K562 (cell line): ENCODE results near the gene DAGLB. TPM values are rescaled to one million over a fixed set of nuclear protein-coding genes. Genes with fewer than 3 reads are reported as not detected.

Source experiments
- CREB1 ChIP-seq, 2 experiments: sonication (generic) in 1 of 2; formaldehyde crosslinking in 1 of 2; IDR thresholded peaks; 2 replicates each; pipeline versions ENCODE4 v1.6.1 to v1.8.0; 2012 to 2022; ENCODE audit warnings: inconsistent platforms in 1 of 2, mild to moderate bottlenecking in 1 of 2, missing genetic modification reagents in 1 of 2, moderate library complexity in 1 of 2
- E2F3 ChIP-seq: fragments of 250-450 bp; sonication (Bioruptor Pico); IDR thresholded peaks from 2 replicates; pipeline ENCODE4 v1.4.0; 2020; ENCODE audit warnings: mild to moderate bottlenecking
- FOXA3 ChIP-seq, 2 experiments: fragments of 450-650 bp in 1 of 2; sonication (generic) in 1 of 2; formaldehyde crosslinking; IDR thresholded peaks in 1 of 2; conservative IDR thresholded peaks in 1 of 2; 2 replicates each; pipeline versions ENCODE4 v1.4.0 to v1.8.0; 2020 to 2022; ENCODE audit warnings: mild to moderate bottlenecking in 2 of 2, missing genetic modification reagents in 1 of 2
- KDM2B ChIP-seq: fragments of 250-450 bp; sonication (Bioruptor Pico); IDR thresholded peaks from 2 replicates; pipeline ENCODE4 v1.8.0; 2021; ENCODE audit warnings: mild to moderate bottlenecking, moderate library complexity
- NRF1 ChIP-seq, 2 experiments: fragments of 450-650 bp; IDR thresholded peaks in 1 of 2; conservative IDR thresholded peaks in 1 of 2; 2 replicates each; pipeline ENCODE4 v1.6.1; 2014; ENCODE audit warnings: mild to moderate bottlenecking in 2 of 2
- POLR2AphosphoS5 ChIP-seq: IDR thresholded peaks from 2 replicates; pipeline ENCODE4 v1.6.1; 2011; ENCODE audit warnings: mild to moderate bottlenecking, low read depth, low read length, moderate library complexity; ENCODE audit not compliant: control insufficient read depth, insufficient read depth
- RBM15 ChIP-seq: fragments of 200-400 bp; formaldehyde crosslinking; IDR thresholded peaks from 2 replicates; pipeline ENCODE4 v1.6.1; 2018; ENCODE audit warnings: mild to moderate bottlenecking, low read length, moderate library complexity; ENCODE audit not compliant: insufficient read depth
- RBM22 ChIP-seq: fragments of 200-400 bp; formaldehyde crosslinking; IDR thresholded peaks from 2 replicates; pipeline ENCODE4 v1.6.1; 2018; ENCODE audit warnings: low read length, low read depth; ENCODE audit not compliant: poor library complexity, severe bottlenecking
- SIN3B ChIP-seq: fragments of 450-650 bp; IDR thresholded peaks from 2 replicates; pipeline ENCODE4 v1.6.1; 2017; ENCODE audit warnings: low read depth, mild to moderate bottlenecking, moderate library complexity
- SMARCA5 ChIP-seq: fragments of 450-650 bp; IDR thresholded peaks from 2 replicates; pipeline ENCODE4 v1.6.1; 2016
- YY1 ChIP-seq, 3 experiments: IDR thresholded peaks; 2 replicates each; pipeline ENCODE4 v1.6.1; 2011; ENCODE audit warnings: low read length in 2 of 3, mild to moderate bottlenecking in 2 of 3, moderate library complexity in 2 of 3, borderline replicate concordance in 1 of 3, control low read depth in 1 of 3, low read depth in 1 of 3; ENCODE audit not compliant: insufficient read depth in 3 of 3, insufficient replicate concordance in 2 of 3, control insufficient read depth in 1 of 3, insufficient read length in 1 of 3; ENCODE audit errors: extremely low read depth in 1 of 3
- ZC3H11A ChIP-seq: IDR thresholded peaks from 2 replicates; pipeline ENCODE4 v1.6.1; 2012; ENCODE audit warnings: low read depth, low read length, improper control_type of control experiment
- ZFP36 ChIP-seq: fragments of 150-350 bp; IDR thresholded peaks from 2 replicates; pipeline ENCODE4 v1.6.1; 2018; ENCODE audit warnings: low read length, low read depth; ENCODE audit not compliant: partially characterized antibody
- ZNF583 ChIP-seq: fragments of 250-450 bp; sonication (Bioruptor Pico); IDR thresholded peaks from 2 replicates; pipeline ENCODE4 v1.4.0; 2020
- polyA plus RNA-seq, 8 experiments: library from polyadenylated mRNA; depleted of rRNA in 4 of 8; stranded (reverse) in 5 of 8; unstranded in 3 of 8; fragments of >200 nt; fragmentation: Nextera tagmentation in 2 of 8; fragmentation: Illumina TruSeq in 1 of 8; extraction: Ambion mirVana in 2 of 8; extraction: Trizol in 1 of 8; gene quantifications; 2 replicates each; pipeline versions ENCODE4 v1.2.1 to v1.2.3, GENCODE V29; 2011 to 2014; ENCODE audit warnings: inconsistent platforms in 1 of 8, missing spikeins in 1 of 8
- total RNA-seq, 7 experiments: library from RNA; depleted of rRNA in 6 of 7; stranded (reverse); fragments of >200 nt in 6 of 7; fragmentation: Illumina TruSeq in 2 of 7; extraction: Trizol in 2 of 7; gene quantifications; 2 replicates each; pipeline versions ENCODE4 v1.2.1 to v1.2.3, GENCODE V29; 2011 to 2021; ENCODE audit warnings: low replicate concordance in 1 of 7
- TF ChIP-seq, protein P1 (sequence below): sonication (generic); formaldehyde crosslinking; IDR thresholded peaks from 2 replicates; pipeline ENCODE4 v1.8.0; 2022; ENCODE audit warnings: mild to moderate bottlenecking, missing genetic modification reagents, borderline replicate concordance
- TF ChIP-seq, protein P2 (sequence below): fragments of 450-650 bp; IDR thresholded peaks from 2 replicates; pipeline ENCODE4 v1.6.1; 2017; ENCODE audit warnings: antibody characterized with exemption, mild to moderate bottlenecking
- TF ChIP-seq, protein P3 (sequence below): fragments of 450-650 bp; formaldehyde crosslinking; IDR thresholded peaks from 2 replicates; pipeline ENCODE4 v1.4.0; 2020; ENCODE audit warnings: mild to moderate bottlenecking, moderate library complexity

DAGLB gene
- total and polyA plus RNA-seq, 9 of the 15 experiments (the other 6 are each of a cell fraction or from before 2014, with no cell fraction given), result 0.92 to 16.4 (median 9.3) TPM

DNA sequence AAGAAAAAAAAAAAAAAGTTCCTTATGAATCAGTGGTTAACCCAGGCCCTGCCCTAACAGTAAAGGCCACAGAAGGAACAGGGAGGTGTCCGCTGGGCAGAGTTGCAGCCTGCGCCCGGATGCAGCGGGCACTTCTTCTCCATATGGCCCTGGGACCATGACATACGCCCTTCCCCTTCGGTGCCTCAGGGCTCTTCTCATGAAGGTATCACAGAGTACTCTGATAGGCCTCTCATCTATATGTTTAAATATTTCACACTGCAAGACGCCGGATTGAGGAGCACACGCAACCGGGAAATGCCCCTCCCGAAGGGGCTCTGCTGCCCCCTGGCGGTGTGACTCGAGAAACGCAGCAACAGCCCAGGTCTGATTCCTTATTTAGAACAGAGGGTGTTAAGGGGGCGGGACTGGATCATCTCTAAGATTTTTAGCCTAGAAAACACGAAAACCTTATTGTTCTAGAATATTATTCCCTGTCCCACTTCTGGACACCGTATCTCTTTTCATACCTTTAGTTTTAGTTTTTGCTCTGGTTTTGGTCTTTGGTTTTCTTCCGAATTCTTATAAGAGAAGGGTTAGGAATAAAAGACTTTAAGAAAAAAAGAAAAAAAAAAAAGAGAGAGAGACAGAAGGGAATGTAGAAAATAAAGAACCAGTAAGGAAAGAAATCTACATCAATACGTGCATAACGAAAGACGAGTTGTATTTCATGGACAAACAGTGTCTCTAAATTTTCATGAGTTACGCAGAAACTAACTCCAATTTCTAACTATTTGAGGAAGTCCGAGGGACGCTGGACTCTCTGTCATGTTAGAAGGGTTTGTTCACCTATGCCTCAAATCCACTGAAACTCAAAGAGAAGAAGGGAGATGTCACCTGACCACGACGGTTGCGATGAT lies 12.0 kb downstream of the DAGLB start (continued):
- TF ChIP-seq RBM22 (no peak), ZNF583 (CRISPR knock-in tag) (no peak), RBM15 (no peak), ZFP36 (no peak), POLR2AphosphoS5 (no peak), NRF1 (conservative IDR thresholded peaks at IDR 0.05 in 1 of 2, IDR thresholded peaks at IDR 0.05 in 1 of 2) (peak in 1 of 2 experiments; percentile 27; a peak in 1 of 4 replicates), CREB1 (IDR thresholded peaks at IDR 0.05) (no peak), CREB1 (CRISPR knock-in tag; IDR thresholded peaks at IDR 0.05) (no peak), YY1 (IDR thresholded peaks at IDR 0.05; ENCODE audit: borderline replicate concordance in 1 of 3, control insufficient read depth in 1 of 3, extremely low read depth in 1 of 3, insufficient read depth in 3 of 3, insufficient read length in 1 of 3, insufficient replicate concordance in 2 of 3, low read depth in 1 of 3, low read length in 2 of 3) (no peak), FOXA3 (CRISPR knock-in tag; conservative IDR thresholded peaks at IDR 0.05 in 1 of 2, IDR thresholded peaks at IDR 0.05 in 1 of 2) (no peak), SMARCA5 (no peak), SIN3B (no peak), KDM2B (CRISPR knock-in tag) (no peak), E2F3 (no peak), ZC3H11A (no peak)
- TF ChIP-seq, protein P1, sequence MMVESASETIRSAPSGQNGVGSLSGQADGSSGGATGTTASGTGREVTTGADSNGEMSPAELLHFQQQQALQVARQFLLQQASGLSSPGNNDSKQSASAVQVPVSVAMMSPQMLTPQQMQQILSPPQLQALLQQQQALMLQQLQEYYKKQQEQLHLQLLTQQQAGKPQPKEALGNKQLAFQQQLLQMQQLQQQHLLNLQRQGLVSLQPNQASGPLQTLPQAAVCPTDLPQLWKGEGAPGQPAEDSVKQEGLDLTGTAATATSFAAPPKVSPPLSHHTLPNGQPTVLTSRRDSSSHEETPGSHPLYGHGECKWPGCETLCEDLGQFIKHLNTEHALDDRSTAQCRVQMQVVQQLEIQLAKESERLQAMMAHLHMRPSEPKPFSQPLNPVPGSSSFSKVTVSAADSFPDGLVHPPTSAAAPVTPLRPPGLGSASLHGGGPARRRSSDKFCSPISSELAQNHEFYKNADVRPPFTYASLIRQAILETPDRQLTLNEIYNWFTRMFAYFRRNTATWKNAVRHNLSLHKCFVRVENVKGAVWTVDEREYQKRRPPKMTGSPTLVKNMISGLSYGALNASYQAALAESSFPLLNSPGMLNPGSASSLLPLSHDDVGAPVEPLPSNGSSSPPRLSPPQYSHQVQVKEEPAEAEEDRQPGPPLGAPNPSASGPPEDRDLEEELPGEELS (CRISPR knock-in tag), result no peak
- TF ChIP-seq, protein P2, sequence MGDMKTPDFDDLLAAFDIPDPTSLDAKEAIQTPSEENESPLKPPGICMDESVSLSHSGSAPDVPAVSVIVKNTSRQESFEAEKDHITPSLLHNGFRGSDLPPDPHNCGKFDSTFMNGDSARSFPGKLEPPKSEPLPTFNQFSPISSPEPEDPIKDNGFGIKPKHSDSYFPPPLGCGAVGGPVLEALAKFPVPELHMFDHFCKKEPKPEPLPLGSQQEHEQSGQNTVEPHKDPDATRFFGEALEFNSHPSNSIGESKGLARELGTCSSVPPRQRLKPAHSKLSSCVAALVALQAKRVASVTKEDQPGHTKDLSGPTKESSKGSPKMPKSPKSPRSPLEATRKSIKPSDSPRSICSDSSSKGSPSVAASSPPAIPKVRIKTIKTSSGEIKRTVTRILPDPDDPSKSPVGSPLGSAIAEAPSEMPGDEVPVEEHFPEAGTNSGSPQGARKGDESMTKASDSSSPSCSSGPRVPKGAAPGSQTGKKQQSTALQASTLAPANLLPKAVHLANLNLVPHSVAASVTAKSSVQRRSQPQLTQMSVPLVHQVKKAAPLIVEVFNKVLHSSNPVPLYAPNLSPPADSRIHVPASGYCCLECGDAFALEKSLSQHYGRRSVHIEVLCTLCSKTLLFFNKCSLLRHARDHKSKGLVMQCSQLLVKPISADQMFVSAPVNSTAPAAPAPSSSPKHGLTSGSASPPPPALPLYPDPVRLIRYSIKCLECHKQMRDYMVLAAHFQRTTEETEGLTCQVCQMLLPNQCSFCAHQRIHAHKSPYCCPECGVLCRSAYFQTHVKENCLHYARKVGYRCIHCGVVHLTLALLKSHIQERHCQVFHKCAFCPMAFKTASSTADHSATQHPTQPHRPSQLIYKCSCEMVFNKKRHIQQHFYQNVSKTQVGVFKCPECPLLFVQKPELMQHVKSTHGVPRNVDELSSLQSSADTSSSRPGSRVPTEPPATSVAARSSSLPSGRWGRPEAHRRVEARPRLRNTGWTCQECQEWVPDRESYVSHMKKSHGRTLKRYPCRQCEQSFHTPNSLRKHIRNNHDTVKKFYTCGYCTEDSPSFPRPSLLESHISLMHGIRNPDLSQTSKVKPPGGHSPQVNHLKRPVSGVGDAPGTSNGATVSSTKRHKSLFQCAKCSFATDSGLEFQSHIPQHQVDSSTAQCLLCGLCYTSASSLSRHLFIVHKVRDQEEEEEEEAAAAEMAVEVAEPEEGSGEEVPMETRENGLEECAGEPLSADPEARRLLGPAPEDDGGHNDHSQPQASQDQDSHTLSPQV, result no peak
- TF ChIP-seq, protein P3, sequence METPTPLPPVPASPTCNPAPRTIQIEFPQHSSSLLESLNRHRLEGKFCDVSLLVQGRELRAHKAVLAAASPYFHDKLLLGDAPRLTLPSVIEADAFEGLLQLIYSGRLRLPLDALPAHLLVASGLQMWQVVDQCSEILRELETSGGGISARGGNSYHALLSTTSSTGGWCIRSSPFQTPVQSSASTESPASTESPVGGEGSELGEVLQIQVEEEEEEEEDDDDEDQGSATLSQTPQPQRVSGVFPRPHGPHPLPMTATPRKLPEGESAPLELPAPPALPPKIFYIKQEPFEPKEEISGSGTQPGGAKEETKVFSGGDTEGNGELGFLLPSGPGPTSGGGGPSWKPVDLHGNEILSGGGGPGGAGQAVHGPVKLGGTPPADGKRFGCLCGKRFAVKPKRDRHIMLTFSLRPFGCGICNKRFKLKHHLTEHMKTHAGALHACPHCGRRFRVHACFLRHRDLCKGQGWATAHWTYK (CRISPR knock-in tag), result no peak
